GM10248 (cell line): Measurements from ENCODE around the gene ENTPD8.

ENCODE experiments used
- CTCF ChIA-PET: fragments of 300-600 bp; sonication (Branson Sonifier 250); formaldehyde crosslinking; extraction: SDS; loops from one replicate; lab custom pipeline; 2021; ENCODE audit warnings: antibody characterized with exemption; lab: Yijun Ruan, JAX
- POLR2A ChIA-PET: fragments of 350-650 bp; sonication (Branson Sonifier 250); formaldehyde crosslinking; extraction: SDS; loops from one replicate; lab custom pipeline; 2020; ENCODE audit warnings: antibody characterized with exemption; lab: Yijun Ruan, JAX
- DNase-seq: peaks from one replicate; pipeline ENCODE4 v3.0.0; 2012; ENCODE audit errors: extremely low spot score
- TF ChIP-seq, protein P1 (sequence below): IDR thresholded peaks from 2 replicates; pipeline ENCODE4 v1.5.1; 2012; ENCODE audit warnings: mild to moderate bottlenecking, low read depth; ENCODE audit errors: extremely low read depth, missing control alignments, control extremely low read depth

The ENTPD8 gene

GRCh38 chr9:137429974-137430722 lies 11.0 kb downstream of the ENTPD8 start:
- DNase-seq = peak; percentile 80
- POLR2A ChIA-PET = no interaction called here
- CTCF ChIA-PET = interaction anchor here (1.8 kb wide), 1 partner anchor 14 kb away, joined by 6 read pairs; no protein-coding TSS in a partner anchor
- TF ChIP-seq, protein P1, sequence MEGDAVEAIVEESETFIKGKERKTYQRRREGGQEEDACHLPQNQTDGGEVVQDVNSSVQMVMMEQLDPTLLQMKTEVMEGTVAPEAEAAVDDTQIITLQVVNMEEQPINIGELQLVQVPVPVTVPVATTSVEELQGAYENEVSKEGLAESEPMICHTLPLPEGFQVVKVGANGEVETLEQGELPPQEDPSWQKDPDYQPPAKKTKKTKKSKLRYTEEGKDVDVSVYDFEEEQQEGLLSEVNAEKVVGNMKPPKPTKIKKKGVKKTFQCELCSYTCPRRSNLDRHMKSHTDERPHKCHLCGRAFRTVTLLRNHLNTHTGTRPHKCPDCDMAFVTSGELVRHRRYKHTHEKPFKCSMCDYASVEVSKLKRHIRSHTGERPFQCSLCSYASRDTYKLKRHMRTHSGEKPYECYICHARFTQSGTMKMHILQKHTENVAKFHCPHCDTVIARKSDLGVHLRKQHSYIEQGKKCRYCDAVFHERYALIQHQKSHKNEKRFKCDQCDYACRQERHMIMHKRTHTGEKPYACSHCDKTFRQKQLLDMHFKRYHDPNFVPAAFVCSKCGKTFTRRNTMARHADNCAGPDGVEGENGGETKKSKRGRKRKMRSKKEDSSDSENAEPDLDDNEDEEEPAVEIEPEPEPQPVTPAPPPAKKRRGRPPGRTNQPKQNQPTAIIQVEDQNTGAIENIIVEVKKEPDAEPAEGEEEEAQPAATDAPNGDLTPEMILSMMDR = no peak

DNA sequence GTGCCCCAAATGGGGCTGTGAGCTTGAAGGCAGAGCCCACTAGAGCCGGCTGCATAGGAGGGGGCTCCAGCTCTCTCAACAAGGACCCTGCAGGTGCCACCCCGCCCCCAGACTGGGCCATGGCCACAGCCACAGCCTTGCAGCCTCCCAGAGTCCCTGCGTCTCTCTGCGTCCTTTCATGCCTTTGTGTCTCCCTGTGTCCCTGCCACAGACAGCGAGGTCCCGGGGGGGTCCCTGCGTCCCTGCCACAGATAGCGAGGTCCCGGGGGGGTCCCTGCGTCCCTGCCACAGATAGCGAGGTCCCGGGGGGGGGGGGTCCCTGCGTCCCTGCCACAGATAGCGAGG lies 11.6 kb downstream of the ENTPD8 start:
- DNase-seq = no peak
- ChIA-PET POLR2A (no interaction called here), CTCF (interaction anchor here (1.8 kb wide), 1 partner anchor 14 kb away, joined by 6 read pairs; no protein-coding TSS in a partner anchor)
- TF ChIP-seq, protein P1 = no peak

- TF ChIP-seq, protein P1 = no peak
- POLR2A ChIA-PET = no interaction called here
- CTCF ChIA-PET = interaction anchor here (1.8 kb wide), 1 partner anchor 15 kb away, joined by 6 read pairs; no protein-coding TSS in a partner anchor
- no peak for DNase-seq
Measured at GRCh38 chr9:137428841-137429545, 12.2 kb downstream of the ENTPD8 start.

DNA sequence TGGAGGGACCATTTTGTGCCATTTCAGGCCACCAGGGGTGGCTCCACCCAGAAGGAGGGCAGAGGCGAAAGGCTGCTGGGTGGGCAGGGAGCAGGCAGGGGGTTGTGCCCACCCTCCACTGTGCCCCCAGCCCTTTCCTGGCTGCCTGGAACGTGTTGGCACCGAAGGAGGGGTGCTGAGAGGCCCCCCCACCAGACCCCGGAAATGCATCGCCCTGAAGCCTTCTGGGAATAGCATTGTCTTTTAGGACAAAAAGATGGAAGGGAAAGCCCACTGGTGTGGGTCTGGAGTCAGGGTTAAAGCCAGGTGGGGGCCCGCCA lies 12.9 kb downstream of the ENTPD8 start:
- ChIA-PET CTCF (interaction anchor here (1.0 to 1.8 kb wide), 3 partner anchors 15 to 126 kb away, joined by 3 to 6 read pairs (median 4); partner anchors contain the start of gene NRARP), POLR2A (no interaction called here)
- TF ChIP-seq, protein P1 = no peak
- DNase-seq = no peak

DNA sequence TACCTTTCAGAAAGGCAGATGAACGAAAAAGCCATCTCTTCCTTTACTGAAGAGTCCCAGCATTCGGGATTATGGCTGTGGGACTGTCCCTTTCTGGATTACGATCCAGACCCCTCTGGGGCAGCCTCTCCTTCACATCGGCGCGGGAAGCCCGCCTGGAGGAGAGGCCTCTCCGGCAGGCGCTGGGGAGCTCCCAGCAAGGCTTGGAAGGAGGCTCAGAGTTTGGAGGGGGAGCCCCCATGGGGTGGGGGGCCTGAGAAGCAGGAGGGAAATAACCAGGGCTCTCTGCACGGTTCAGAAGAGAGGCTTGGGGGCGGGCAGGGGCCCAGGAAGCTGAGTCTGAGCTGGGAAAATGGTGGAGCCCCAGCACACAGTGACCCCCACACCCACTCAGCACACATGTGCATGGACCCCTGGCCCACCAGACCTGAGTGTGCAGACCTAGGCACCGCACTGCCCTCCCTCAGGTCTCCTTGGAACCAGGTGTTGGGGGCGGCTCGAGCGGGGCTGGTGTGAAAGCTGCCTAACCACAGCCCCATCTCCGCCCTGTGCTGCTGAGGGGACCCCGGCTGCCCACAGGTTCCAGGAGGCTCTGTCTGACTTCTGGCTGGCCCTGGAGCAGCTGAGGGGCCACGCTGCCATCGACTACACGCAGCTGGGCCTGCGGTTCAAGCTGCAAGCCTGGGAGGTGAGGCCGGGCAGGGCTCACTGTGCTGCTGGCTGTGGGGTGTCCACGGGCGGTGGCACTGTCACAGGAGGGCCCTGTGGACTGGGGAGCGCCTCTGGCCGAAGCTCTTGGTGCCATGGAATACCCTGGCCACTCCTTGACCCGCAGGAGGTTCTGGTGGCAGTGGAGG lies 13.5 kb downstream of the ENTPD8 start:
- CTCF ChIA-PET = interaction anchor here (1.0 to 1.8 kb wide), 3 partner anchors 16 to 126 kb away, joined by 3 to 6 read pairs (median 4); partner anchors contain the start of gene NRARP
- no peak for DNase-seq
- TF ChIP-seq, protein P1 = no peak
- POLR2A ChIA-PET = no interaction called here
